CD4-positive, alpha-beta T cell treated with Interleukin-6 for 4 hours (primary cell): ENCODE measurements around the gene CCAR1.
"Not testable (repeated sequence)": the region's sequence is repeated elsewhere in the genome, so short reads cannot be mapped to it uniquely, and the experiment has no call there.

Experiments
- DNase-seq: peaks from one replicate; pipeline ENCODE4 v3.0.0-alpha.2; 2020; ENCODE audit warnings: mixed read lengths

CCAR1 gene

GRCh38 chr10:68828083-68828601 lies 107.1 kb downstream of the CCAR1 start:
- DNase-seq = peak; percentile 37

GRCh38 chr10:68828833-68829232 lies 107.8 kb downstream of the CCAR1 start:
- DNase-seq = no peak

DNA sequence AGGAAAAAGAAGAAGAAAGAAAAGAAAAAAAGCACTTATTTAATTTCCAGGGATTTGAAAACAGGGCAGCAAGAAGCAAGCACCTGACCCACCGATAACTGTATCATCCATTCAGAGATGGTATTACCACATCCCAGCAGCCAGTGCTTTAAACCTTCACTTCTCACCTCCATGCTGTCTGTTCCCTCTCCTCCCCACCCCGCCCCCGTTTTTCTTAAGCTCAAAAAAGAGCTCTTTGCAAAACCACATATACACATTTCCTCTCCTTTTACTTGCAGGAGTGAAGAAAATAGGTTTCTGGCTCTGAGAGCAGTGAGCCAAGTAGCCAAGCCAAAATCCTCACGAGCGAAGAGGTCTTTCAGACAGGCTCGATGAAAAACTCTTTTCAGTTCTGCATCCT lies 108.5 kb downstream of the CCAR1 start:
- DNase-seq = peak; percentile 30

GRCh38 chr10:68829952-68830351 lies 108.9 kb downstream of the CCAR1 start:
- DNase-seq = no peak

DNA sequence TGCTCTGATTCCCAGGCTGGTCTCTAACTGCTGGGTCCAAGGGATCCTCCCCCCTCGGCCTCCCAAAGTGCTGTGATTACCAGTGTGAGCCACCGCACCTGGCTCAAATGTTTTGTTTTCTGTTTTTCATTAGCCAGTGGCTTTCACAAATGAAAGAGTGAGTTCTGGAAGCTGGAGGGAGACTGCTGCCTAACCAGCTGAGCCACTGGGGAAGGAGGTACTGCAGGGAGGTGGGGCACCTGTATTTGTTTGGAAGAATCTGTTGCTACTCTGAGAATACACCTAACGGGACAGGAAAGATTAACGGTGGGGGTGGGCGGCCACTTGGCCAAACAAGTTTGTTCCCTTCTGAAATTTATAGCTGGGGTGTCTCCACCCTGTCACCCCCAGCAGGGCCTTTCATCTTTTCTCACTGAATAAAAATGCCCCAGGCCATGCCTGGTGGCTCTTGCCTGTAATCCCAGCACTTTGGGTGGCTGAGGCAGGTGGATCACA lies 111.0 kb downstream of the CCAR1 start:
- no peak for DNase-seq

- no peak for DNase-seq
These were observed 111.6 kb downstream of the CCAR1 start for GRCh38 chr10:68832601-68833000.

GRCh38 chr10:68837626-68838322 lies 116.7 kb downstream of the CCAR1 start:
- no peak for DNase-seq

- not testable (repeated sequence) for DNase-seq
These were observed 119.6 kb downstream of the CCAR1 start for GRCh38 chr10:68840650-68841049.
